CD4-positive, alpha-beta T cell treated with Interleukin-12 subunit alpha and Interleukin-12 subunit beta, for 1 hour (primary cell): ENCODE data around the gene SEPTIN10.
A peak's percentile ranks its signal among the peaks of the same experiment; 100 is the strongest.

ENCODE experiments used
- DNase-seq: peaks from one replicate; pipeline ENCODE4 v3.0.0-alpha.2; 2020

SEPTIN10 gene

DNA sequence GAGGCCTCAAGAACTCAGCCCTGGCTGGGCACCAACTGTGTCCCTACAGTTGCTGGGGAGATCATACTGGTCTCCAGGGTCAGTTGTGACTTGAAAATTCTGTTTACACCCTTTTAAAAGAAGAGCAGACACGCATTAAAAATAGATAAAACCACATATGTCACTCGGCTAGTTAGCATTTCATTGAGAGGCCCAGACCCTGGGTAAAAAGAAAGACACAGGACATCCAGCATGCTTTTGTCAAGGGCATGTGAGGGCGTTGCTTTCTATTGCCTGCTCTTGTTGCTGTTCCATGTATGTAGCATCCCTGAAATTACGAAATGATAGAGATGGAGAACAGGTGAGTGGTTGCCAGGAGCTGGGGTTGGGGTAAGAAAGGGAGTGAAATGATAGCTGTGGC, 94.3 kb downstream of the SEPTIN10 start:
- no peak for DNase-seq

DNA sequence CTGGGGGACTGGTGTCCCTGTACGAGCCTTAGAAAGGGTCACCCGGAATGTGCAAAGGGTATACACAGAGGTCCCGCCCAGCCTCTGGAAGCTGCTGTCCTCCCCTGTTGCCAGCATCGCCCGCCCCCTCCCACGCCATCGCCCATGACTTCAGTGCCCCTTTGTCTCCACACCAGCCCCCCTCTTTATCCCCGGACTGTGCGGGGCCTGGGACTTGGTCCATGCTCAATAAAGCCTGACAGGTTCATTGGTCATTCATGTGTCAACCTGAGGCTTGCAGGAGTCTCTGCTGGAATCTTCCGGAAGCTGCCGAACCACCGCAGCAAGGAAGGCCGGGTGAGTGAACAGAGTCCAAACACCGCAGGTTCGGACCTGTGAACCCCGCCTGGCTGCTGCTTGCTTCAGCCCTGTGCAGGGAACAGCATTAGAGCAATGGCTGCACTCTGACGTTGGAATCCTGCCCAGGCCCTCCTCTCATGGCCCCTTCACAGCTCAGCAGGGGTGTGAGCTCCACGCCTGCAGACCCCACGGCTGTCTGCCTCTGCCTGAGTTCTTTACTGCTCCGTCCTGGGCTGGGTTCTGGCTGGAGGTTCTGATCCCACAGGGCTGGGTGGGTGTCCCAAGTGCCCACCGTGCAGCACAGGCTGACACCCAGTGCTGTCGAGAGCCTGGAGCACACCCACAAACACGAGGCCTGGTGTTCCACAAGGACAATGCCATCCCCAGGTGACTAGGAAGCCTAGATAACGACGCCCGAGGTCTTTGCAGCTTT, 96.5 kb downstream of the SEPTIN10 start:
- DNase-seq: no peak

DNA sequence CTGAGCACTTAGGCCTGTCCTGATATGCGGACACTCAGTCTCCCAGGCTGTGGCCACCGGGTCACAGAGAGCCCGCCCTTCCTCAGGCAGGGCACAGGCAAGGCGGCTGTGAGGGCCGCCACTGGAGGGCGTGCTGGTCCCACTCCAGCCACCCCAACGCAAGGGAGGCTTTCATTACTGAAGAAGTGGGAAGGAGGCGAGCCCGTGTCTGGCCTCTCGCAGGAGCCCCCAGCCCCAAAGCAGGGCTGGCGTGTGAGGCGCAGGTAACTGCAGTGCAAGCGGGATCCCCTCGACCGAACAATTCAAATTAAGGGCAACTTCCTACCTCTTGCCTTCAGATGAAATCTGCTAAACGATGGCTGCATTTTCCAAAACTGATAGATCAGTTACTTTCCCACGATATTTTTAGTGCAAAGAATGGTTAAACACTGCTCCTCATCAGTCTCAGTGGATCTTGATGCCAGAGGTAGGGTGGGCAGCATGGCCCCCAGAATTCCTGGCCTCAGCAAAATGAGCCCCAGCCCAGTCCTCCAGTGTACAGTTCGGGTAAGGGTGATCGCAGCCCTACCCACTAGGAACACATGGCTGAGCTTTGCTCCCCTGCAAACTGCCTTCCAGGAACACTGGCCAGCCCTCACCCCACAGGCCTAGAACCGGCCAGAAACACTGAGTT, 97.2 kb downstream of the SEPTIN10 start:
- no peak for DNase-seq

DNA sequence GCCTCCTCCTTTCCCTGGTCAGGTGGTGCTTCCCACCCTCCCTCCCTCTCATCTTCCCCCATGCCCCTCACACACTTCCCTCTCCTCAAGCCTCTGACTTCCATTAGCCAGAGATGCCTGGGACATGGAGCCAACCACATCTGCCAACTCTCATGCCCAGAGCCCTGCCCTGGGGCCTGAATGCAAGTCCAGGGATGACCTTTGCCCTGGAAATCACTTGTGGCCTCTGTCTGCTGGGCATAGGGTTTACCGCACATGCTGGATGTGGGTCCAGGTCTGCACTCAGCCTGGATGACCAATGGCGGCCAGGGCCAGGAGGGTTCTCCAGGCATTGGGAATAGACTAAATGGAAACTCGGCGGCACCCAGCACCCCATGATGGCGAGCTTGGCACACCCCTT, 98.9 kb downstream of the SEPTIN10 start:
- DNase-seq: no peak

DNA sequence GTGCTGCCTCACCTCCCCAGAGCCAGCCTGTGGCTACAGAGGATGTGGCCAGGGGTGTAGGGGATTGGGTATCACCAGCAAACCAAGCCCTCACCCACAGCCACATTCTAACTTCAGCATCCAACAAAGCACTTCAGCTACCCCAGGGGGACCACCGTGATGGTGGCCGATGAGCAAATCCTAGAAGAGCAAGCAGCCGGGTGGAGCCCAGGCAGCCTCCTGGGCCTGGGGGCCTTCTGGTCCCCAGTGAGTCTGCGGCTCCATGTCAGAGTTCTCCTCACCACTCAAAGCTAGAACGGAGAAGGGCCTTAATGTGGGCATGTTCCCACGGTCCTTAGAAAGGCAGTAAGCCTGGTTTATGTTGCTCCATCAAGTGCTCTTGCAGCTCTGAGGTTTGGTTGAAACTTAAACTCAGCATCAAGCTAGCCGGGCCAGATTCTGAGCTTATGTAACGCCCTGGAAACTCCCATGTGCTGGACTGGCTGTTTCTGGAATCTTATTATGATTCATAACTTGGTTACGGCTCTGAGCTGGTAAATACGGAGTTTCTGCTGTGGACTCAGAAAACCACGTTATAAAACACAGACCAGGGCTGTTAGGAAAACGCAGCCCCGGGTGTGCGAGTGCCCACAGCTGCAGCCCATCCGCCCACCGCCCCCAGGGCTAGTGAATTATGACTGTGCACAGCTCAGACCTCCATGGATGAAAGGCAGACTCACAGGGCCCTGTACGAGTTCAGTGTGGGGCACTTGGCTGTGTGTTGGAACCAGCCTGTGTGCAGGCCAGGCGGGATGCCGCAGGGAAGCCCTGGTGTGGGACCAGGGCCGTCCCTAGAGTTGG, 99.8 kb downstream of the SEPTIN10 start:
- no peak for DNase-seq

DNA sequence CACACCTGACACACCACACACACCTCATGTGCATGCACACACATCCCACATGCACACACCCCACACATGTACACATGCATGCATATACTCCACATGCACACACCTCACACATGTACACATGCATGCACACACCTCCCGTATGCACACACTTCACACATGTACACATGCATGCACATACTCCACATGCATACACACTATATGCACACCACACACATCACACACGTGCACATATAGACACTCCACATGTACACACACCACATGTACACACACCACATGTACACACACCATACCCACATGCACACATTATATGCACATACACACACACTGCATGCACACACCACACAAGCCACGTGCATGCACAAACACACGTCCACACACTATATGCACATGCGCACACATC, 100.5 kb downstream of the SEPTIN10 start:
- no peak for DNase-seq

DNA sequence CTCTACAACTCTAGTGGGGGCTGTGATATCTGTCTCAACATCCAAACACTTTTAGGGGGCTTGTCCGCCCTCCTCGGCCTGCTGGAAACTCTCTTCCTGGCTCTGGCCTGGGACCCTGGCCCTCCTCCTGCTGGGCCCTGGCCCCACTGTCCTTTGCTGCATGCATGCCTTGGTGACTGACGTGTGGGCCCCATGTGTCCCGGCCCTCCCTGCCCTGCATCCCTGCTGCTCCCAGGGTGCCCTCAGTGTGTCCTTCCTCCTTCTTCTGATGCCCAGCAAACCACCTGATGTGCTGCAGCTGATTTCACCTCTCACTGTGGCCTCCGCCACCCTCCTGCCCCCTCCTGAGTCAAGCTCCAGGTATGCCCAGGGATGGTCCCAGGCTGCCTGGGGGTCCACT, 101.7 kb downstream of the SEPTIN10 start:
- DNase-seq: no peak

DNA sequence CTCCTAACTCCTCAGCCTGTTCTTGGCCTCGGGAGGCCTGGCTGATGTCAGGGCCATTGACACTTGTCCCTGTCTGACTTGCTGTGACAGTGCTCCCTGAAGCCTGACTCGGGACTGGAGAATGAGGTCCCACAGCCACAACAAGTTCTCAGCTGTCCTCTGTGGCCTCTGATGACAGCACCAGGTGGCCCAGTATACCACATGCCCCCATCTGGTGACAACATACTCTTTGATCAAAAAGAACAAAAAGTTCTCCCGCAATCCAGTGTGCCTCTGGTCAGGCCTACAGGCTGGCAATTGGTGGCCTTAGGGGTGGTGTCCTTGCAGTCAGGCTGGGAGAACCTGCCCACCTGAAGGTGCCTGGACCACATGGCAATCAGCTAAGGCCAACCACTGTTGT, 102.6 kb downstream of the SEPTIN10 start:
- DNase-seq: no peak

DNA sequence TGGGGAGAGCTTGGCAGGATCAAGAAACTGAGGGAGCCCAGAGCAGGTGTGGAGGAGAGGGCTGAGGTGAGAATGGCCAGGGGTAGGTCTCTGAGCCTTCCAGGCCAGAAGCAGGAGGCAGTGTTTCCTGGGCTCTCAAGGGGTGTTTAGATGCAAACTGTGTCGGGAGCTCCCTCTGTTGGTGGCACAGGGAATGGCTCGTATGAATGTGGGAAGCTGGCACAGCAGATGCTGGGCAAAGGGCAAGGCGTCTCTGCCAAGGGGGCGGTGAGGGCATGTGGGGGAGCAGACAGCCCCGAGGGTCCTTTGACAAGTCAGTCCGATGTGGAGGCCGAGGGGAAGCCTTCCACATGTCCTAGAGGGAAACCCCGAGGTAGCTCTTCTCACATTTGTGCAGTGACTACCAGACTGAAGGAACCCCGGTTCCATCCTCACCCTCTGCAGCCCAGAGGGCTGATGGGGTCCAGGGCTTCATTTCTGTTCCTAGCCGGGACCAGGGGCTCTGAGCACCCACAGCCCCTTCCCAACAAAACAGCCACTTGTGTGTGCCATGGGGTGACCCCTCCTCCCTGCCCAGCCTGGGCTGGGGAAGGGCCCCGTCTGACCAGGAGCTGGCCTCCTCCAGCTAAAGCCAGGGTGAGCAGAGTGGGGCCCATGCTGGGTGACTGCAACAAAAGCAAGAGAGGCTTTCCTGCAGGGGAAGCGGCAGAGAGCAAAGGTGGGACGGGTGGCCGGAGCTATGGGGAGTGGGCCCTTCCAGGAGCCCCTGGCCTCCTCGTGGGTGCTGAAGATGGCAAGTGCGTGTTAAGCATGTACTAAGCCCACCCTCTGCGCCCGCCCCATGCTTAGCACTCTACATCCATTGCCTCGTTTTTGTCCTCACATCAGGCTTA, 103.4 kb downstream of the SEPTIN10 start:
- peak; percentile 74 for DNase-seq

DNA sequence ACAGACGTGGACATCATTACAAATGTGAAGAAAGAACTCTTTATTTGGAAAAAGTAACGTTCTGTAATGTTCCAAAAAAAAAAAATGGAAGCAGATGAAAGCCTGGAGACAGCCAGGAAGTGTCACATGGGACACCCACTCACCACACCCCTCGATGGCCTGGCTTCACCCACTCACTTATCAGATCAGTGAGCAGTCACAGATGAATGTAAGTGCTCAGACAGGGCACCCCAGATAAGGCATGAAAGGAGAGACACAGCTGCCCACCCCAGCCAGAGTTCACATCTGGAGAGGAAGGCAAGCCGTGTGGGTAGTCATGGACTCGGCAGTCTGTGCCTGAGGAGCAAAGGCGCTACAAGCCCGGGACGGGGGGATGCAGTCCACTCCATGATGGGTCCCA, 105.2 kb downstream of the SEPTIN10 start:
- no peak for DNase-seq

DNA sequence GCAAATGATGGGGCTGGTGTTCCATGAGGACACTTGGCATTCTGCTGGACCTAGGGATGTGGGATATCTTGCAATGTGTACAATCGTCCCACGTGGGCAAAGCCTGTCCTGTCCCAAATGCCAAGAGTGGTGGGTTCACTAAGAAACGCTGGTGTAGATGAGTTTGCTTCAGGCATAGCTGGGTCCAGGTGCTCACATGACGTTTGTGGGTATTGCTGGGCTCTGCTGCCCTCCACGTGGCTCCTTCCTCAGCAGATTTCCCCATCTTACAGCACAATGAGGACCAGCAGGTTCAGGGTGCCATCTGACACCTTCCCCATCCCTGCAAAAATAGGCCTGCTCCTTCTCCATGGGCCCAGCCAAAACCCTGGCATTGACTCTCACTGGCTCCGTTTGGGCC, 105.9 kb downstream of the SEPTIN10 start:
- no peak for DNase-seq

DNA sequence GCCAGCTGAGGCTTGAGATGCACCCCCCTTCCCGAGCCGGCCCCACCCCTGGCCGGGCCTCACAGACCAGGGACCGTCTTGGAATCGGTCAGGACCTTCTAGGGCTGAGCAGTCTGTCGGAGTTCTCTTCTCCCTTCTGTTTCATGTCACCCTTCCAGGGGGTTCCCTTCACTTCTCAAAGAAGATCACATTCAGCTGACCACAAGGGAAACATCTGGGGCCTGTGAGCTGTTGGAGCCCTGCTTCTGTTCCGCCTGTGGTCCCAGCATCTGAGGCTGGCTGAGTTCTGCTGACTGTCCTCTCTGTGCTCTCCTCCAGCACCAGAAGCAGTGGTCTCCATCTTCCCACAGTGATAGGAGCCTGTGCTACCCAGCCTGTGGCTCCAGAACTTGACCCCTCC, 106.5 kb downstream of the SEPTIN10 start:
- no peak for DNase-seq

DNA sequence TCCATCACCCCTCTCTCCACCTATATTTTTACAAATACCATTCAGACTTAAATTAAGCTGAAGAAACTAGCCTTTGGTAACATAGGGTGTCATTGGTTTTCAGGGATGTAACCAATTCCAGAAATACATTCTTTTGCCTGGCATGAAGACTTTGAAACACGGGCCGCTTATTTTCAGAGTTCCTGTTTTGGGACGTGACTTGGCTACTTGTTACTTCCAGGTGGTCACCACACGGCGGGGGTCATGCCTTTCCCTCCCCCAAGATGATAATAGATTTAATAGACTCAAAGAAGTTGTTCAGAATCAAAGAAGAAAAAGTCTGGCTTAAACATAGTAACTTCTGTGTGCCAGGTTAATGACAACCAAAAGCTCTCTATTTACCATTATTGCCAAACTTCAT, 110.6 kb downstream of the SEPTIN10 start:
- no peak for DNase-seq

DNA sequence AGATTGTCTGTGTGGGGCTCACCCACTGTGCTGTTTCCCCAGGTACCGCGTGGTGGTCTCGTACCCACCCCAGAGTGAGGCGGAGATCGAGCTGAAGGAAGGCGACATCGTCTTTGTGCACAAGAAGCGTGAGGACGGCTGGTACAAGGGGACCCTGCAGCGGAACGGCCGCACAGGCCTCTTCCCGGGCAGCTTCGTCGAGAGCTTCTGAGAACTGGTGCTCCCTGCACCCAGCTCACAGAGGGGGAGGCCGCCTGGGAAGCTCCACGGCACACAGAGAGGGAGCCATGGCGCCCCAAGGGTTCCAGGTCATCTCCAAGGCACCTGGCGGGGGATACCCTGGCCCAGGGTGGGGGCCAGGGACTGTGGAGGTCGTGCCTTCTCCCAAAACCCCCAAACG, 112.3 kb downstream of the SEPTIN10 start:
- no peak for DNase-seq

DNA sequence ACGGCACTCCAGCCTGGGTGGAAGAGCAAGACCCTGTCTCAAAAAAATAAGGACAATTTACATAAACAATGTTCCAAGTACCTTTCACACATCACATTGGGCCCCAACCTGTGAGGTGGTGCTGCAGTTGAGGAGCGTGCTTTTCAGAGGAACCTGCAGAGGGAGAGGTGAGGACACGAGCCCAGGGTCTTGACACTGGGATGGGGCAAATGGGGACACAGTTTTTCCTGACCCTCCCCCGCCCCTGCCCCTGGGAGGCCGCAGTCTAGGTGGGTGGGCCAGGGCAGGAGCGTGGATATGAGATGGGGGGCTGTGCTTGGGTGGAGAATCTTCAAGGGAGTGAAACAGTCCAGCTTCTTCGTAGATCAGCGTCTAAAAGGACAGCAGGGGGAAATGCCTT, 112.9 kb downstream of the SEPTIN10 start:
- no peak for DNase-seq

DNA sequence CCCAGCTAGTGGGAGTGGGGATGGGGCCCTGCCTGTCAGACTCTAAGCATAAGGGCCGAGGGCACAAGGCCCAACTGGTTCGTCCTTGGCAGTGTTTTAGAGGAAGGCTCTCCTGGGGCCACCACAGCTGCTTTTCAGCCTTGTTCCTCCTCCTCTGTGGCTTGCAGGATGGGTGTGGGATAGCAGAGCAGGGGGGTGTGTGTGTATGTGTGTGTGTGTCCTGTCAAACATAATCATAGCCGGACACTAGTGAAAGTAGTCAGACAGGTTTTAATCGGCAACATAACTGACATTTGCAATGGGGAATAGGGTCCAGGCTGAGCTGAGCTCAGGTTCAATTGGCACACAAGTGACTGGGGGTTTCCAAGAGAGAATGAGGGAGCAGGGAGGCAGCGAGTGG, 114.2 kb downstream of the SEPTIN10 start:
- no peak for DNase-seq

DNA sequence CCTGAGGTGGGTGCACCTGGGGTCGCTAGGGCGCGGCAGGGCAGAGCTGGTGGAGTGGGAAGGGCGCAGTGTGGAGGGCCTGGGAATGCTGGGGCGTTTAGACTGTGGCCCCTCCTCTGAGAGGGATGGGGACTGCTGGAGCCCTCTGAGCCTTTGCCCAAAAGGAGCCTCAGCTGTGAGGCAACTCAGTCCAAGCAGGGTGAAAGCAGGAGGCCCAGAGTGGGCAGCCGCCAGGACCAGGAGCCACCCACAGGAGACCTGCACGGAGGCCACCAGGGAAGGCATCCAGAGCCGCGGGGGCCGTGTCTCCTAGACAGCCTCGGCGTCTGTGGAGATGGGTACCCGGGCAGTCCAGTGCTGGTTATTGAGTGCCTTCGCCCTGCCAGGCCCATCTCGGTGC, 114.9 kb downstream of the SEPTIN10 start:
- no peak for DNase-seq

DNA sequence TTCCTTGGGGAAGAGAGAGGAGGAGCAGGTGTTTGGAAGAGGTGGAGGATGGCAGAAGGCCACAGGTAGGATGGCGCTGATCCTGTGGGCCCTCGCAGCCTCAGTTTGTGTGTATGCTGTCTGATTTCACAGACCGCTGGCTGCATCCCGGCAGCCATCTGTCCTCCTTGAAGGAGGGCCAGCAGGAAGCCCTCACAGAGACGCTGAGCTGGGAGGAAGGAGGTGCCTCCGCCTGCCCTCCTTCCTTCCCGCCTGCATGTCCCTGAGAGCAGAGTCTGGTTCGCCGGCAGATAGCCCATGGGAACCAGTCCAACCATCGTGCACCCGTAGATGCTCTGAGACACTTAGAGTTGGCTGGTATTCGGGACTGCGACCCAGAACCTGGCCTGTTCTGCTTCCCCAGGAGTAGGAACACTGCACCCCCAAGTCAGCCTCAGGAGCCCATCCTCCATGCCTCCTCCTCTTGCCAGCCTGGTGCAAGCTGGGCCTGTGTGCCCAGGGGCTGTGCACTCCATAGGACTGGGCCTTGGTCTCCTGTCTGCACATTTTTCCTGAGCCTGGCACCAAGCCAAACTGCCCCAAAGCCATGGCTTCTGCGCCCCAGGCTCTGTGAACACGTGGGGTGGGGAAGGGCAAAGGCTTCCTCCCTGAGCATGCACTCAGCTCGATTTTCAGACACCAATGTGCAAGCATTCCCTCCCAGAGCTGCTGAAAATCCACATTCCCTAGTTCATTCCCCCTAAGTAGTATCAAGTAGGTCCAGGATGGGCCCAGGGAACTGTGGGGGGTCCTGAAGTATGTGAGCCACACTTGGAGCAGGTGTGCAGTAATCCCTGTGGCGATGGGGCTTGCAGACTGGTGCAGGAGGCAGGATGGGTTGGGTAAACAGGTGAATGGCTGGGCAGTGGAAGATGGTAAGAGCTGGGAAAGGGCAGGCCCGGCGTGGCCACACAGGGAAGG, 115.6 kb downstream of the SEPTIN10 start:
- no peak for DNase-seq

DNA sequence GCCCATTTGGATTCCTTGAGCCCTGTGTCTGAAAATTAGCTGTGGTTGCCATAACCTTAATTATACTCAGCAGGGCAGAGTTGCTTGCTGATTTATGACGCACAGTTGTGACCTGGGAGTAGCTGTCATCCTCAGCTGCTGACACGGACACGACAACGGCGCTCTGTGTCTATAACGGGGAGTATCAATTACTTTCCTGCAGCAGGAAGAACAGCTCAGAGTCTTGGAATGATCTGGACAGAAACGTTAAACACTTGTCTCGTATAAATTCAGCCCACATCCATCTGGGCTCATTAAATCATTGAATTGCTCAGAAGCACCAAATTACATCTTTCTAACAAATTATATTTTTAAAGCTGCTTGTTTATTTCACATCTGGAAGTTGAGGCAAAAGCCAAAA, 116.3 kb downstream of the SEPTIN10 start:
- no peak for DNase-seq

DNA sequence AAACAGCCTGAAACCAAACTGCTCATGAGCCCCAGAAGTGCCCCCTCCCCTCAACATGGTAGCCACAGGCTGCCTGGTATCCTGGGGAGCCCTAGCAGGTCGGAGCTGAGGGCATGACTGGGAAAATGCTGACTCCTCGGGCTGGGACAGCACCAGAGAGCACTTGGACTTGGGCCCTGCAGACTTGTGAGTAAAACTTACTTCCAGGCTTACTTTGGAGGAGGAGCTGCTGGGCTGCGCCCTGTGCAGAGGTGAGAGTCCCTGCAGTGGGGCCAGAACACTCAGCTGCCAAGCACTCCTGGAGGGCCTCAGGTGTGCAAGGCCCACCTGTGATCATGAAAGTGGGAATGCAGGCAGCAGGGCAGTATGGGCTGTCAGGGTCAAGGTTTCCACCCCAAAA, 119.4 kb downstream of the SEPTIN10 start:
- no peak for DNase-seq

DNA sequence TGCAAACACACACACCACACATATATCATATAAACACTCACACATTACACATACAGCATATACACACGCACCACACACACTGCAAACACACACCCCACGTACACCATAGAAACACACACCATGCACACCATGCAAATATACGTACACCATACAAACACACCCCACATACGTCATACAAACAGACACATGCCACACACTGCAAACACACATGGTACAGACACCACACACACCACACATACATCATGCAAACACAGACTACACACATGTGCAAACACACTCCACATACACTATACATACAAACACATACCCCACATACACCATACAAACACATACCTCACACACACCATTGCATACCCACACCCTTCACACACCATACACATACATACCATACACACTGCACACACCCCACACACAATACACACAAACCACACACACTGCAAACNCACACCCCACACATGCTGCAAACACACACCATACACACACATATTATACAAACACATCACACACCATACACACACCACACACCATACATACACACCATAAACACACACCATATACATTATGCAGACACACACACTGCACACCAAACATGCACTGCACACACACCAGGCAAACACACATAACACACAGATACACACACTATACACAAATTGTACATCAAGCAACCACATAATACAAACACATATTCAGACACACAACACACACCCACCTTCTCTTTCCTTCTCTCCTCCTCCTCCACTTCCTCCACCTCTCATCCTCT, 120.4 kb downstream of the SEPTIN10 start:
- no peak for DNase-seq
